KOPT-K1 (cell line): ENCODE data around the gene RFWD3.

Experiments used
- H3K27ac ChIP-seq: fragments of 200-600 bp; sonication (generic); 2 replicates; pipeline ENCODE4 v1.5.1; 2016; ENCODE audit warnings: antibody characterized with exemption, mild to moderate bottlenecking, low read depth, low read length; ENCODE audit not compliant: poor library complexity, severe bottlenecking
- H3K36me3 ChIP-seq: fragments of 200-600 bp; sonication (generic); 2 replicates; pipeline ENCODE4 v1.5.1; 2017; ENCODE audit warnings: antibody characterized with exemption, mild to moderate bottlenecking, low read length, moderate library complexity; ENCODE audit not compliant: insufficient read depth
- H3K9me3 ChIP-seq: fragments of 200-600 bp; sonication (generic); 2 replicates; pipeline ENCODE4 v1.5.1; 2017; ENCODE audit warnings: antibody characterized with exemption, low read length, mild to moderate bottlenecking; ENCODE audit not compliant: insufficient read depth, poor library complexity, severe bottlenecking

Gene RFWD3

DNA sequence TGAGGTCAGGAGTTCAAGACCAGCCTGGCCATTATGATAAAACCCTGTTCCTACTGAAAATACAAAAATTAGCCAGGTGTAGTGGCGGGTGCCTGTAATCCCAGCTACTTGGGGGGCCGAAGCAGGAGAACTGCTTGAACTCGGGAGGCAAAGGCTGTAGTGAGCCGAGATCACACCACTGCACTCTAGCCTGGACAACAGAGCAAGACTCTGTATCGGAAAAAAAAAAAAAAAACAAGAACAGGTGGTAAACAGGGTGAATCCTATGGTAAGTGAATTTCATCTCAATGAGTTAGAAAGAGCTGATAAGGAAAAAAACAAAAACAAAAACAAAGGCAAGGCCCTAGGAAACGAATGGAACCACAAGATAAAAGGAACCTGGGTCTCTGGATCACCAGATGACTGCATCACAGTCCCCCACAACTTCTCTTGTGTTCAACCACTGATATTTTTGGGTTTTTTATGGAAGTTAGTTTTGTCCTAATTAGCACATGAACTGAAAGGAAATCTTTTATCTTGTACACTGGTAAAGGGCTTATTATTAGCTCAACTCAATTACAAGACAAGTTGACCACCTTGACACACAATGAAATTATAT is 80.7 kb downstream of the RFWD3 start:
- Histone ChIP-seq H3K27ac (no peak overlapping the region), H3K9me3 (no peaks in the 10 kb centered on the region)

DNA sequence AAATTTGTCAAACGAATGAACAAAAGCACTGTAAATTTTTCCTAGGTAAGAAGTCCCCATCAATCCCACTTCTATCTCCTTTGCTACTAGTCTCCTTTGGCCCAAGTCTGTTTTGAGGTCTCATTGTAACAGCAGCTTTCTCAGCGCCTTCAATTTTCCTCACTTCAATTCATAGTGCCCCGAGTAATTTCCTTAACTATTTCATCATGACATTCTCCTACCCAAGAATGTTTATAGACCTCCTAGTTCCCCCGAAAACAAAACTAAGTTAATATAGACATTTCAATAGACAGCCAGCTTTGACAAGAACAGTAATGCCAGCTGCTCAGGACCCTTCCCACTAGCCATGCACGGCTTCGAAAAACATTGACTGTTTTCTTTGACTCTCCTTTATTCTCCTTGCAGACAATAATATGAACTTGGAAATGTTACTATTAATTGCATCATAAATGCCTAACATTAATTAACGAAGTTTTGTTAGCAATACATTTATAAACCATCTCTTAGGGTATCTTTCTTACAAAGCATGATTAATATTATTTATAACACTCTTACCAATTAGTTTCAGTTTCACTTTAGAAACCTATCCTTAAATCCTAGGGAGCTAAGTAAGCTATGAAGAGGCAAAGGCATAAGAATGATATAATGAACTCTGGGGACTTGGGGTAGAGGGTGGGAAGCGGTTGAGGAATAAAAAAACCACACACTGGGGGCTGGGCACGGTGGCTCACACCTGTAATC is 82.6 kb downstream of the RFWD3 start:
- H3K9me3 ChIP-seq, result no peaks in the 10 kb centered on the region
- H3K27ac ChIP-seq, result no peak overlapping the region
- H3K36me3 ChIP-seq, result no peaks in the 10 kb centered on the region

More for the DNA sequence above, 80.7 kb downstream of the RFWD3 start:
- no peaks in the 10 kb centered on the region for H3K36me3 ChIP-seq

DNA sequence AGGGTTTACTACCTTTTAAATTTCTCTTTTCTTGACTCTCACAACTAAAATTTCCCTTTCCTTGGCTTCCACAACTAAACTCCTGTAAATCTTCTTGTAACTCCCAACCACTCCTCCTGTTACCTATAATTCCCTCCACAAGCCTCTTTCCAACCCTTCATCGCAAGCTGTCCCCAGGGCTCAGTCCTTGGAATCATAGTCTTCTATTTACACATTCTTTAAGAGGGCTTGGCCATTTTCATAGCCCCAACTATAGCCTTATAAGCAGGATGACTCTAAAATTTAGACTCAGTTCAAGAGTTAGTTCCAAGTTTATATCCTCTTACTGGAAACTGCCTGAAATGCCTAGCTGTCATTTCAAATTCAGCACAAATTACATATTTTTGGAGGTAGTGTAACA is 83.7 kb downstream of the RFWD3 start:
- H3K27ac ChIP-seq, result no peak overlapping the region

DNA sequence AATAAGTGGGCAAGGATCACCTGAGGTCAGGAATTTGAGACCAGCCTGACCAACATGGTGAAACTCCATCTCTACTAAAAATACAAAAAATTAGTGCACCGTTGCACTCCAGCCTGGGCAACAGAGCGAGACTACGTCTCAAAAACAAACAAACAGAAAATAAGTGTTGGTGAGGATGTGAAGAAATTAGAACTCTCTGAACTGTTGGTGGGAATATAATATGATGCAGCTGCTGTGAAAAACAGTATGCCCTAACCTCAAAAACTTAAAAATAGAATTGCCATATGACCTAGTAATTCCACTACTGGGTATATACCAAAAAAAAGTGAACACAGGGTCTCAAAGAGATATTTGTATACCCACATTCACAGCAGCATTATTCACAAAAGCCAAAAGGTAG is 85.8 kb downstream of the RFWD3 start:
- H3K27ac ChIP-seq, result no peak overlapping the region
- H3K9me3 ChIP-seq, result no peaks in the 10 kb centered on the region
- no peaks in the 10 kb centered on the region for H3K36me3 ChIP-seq

More for the DNA sequence above, 83.7 kb downstream of the RFWD3 start:
- H3K36me3 ChIP-seq, result no peaks in the 10 kb centered on the region
- no peaks in the 10 kb centered on the region for H3K9me3 ChIP-seq

DNA sequence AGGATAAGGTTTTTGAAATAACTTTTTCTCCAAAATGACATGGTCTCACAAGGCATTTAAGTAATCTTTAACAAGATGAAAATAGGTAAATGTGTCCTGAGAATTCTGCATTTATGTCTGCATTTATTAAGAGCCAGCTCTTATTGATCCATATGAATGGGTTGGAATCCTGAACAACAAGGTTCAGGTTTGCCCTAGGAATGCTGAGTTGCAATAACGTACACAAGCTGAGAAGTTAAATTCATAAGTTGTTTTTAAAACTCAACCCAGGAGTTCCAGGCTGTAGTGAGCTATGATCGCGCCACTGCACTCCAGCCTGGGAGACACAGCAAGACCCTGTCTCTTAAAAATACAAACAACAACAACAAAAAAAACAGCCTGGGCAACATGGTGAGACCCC is 87.8 kb downstream of the RFWD3 start:
- no peak overlapping the region for H3K27ac ChIP-seq
- H3K9me3 ChIP-seq, result no peaks in the 10 kb centered on the region
- no peaks in the 10 kb centered on the region for H3K36me3 ChIP-seq

DNA sequence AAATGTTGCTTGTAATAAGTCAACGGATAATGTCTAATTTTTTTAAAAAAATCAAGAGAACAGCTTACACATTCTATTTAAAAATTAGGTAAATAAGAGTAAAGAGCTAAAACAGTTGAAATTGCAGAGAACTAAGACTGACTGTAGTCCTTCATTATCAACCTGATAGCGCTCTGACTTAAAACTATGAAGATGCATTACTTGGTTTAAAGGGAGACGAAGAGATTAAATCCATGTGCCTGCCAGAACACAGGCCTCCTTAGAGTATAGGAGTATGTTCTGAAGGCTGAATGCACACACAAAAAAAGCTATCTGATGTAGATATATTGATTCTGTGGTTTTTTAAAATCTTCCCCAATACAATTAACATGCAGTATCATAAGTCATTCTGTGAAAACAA is 88.2 kb downstream of the RFWD3 start:
- Histone ChIP-seq H3K36me3 (no peaks in the 10 kb centered on the region), H3K27ac (no peak overlapping the region), H3K9me3 (no peaks in the 10 kb centered on the region)

DNA sequence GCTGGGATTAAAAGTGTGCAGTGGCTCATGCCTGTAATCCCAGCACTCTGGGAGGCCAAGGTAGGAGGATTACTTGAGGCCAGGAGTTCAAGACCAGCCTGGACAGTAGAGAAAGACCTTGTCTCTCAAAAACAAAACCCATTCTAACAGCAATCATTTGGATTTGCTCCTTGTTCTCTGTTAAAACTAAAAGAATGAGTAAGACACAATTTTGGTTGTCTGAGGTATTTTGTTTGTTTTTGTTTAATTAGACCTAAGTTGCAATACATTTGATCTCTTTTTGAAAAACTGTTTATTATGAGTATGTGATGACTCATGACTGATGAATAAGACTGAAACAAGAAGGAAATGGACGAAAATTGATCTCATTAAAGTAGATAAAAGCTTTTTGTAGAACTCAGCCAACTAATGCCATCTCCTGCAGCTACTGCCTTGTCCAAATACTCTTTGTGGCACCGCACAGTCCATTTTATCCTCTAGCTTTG is 88.8 kb downstream of the RFWD3 start:
- no peaks in the 10 kb centered on the region for H3K36me3 ChIP-seq
- H3K27ac ChIP-seq, result no peak overlapping the region
- H3K9me3 ChIP-seq, result no peaks in the 10 kb centered on the region

DNA sequence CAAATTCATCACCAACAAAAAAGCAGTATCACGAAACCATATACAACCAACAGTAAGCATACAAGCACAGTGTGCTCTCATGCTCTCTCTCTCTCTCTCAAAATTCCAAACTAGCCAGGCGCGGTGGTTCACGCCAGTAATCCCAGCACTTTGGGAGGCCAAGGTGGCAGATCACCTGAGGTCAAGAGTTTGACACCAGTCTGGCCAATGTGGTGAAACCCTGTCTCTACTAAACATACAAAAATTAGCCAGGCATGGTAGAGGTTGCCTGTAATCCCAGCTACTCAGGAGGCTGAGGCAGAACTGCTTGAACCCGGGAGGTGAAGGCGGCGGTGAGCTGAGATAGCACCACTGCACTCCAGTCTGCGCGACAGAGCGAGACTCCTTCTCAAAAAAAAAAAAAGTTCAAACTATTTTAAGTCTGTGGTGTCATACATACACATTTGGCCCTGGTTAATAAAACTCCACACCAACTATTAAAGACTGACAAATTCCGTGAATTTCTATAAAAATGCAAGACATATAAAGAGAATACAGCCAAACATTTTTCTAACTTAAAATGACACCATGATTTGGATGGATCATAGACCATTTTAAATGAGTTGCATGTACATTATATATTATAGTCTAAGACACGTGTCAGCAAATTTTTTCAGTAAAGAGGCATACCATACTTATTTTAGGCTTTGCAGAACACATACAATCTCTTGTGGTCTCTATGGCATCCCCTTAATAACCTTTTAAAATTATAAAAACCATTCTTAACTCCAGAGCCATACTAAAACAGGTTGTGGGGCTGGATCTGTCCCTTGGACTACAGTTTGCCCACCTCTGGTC is 90.7 kb downstream of the RFWD3 start:
- H3K36me3 ChIP-seq, result no peaks in the 10 kb centered on the region
- H3K27ac ChIP-seq, result no peak overlapping the region
- no peaks in the 10 kb centered on the region for H3K9me3 ChIP-seq

DNA sequence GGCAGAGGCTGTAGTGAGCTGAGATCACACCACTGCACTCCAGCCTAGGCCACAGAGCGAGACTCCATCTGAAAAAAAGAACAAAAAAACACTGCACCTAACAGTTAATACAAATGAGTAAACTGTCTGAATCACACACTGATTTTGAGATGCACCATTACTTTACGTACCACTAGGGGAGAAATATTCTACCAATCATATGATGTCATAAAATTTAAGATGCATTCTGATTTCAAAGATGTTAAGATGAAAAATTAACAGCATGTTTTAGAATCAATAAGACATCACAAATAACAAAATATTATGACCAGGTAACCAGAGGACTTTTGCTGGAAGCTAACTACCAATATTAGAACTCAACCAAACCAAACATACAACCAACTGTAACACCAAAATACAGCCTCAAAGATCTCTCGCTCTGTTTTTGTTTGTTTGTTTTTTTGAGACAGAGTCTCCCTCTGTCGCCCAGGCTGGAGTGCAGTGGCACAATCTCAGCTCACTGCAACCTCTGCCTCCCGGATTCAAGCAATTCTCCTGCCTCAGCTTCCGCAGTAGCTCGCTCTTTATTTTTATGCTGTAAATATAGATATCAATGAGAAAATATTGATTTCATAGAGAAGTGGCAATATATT is 91.4 kb downstream of the RFWD3 start:
- Histone ChIP-seq H3K27ac (no peak overlapping the region), H3K36me3 (no peaks in the 10 kb centered on the region), H3K9me3 (no peaks in the 10 kb centered on the region)

DNA sequence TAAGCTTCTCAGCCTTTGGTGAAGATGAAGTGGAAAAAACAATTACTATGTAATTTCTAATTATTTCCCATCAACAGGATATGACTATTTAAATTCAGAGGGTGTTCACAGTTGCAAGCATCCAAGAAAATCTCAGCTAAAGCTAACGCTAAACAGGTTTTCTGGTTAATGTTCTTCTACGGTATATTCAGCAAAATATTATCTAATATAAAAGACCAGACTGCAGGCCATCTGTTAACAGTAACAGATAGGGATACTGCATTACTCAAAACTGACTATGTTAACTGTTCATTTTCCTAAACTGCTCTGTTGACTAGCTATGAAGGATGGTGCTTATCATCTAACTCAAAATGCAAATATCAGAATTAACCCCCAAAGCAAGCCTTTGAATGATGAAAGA is 92.5 kb downstream of the RFWD3 start:
- no peaks in the 10 kb centered on the region for H3K36me3 ChIP-seq
- no peaks in the 10 kb centered on the region for H3K9me3 ChIP-seq
- H3K27ac ChIP-seq, result no peak overlapping the region

DNA sequence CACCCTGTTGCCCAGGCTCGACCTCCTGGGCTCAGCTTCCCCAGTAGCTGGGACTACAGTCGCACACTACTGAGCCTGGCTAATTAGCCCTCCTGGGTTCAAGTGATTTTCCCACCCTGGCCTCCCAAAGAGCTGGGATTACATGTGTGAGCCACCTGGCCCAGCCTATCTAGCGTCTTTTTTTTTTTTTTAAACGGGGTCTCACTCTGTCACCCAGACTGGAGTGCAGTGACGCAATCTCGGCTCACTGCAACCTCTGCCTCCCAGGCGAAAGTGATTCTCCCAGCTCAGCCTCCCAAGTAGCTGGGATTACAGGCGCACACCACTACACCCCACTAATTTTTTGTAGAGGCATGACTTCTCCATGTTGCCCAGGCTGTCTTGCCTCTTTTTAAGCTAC is 93.1 kb downstream of the RFWD3 start:
- H3K36me3 ChIP-seq, result no peaks in the 10 kb centered on the region
- no peaks in the 10 kb centered on the region for H3K9me3 ChIP-seq
- H3K27ac ChIP-seq, result no peak overlapping the region
